Stromal cell of bone marrow (primary cell): ENCODE data around the gene TRPC4.
A peak's percentile ranks its signal among the peaks of the same experiment; 100 is the strongest.

Experiments
- DNase-seq: peaks from one replicate; pipeline ENCODE4 v3.0.0-alpha.2; 2012; ENCODE audit warnings: low read depth

Gene TRPC4

GRCh38 chr13:37657134-37657533 is 212.4 kb downstream of the TRPC4 start:
- peak; percentile 31 for DNase-seq

GRCh38 chr13:37656247-37656940 is 213.2 kb downstream of the TRPC4 start:
- DNase-seq, result peak; percentile 98

GRCh38 chr13:37652596-37652995 is 217.0 kb downstream of the TRPC4 start:
- DNase-seq, result no peak

GRCh38 chr13:37651891-37652290 is 217.7 kb downstream of the TRPC4 start:
- no peak for DNase-seq

- DNase-seq, result peak; percentile 90
Observed at GRCh38 chr13:37648609-37649008, 221.0 kb downstream of the TRPC4 start.

GRCh38 chr13:37647031-37647650 is 222.4 kb downstream of the TRPC4 start:
- DNase-seq, result no peak

GRCh38 chr13:37646531-37646930 is 223.0 kb downstream of the TRPC4 start:
- DNase-seq, result no peak

GRCh38 chr13:37645181-37645740 is 224.3 kb downstream of the TRPC4 start:
- DNase-seq, result no peak

- DNase-seq, result no peak
Observed at GRCh38 chr13:37641391-37641790, 228.2 kb downstream of the TRPC4 start.

- DNase-seq, result peak; percentile 57
Observed at GRCh38 chr13:37640499-37640898, 229.1 kb downstream of the TRPC4 start.

GRCh38 chr13:37636701-37637100 is 232.9 kb downstream of the TRPC4 start:
- DNase-seq, result no peak

GRCh38 chr13:37632294-37632693 is 237.3 kb downstream of the TRPC4 start:
- DNase-seq, result no peak

- no peak for DNase-seq
Observed at GRCh38 chr13:37627428-37627827, 242.1 kb downstream of the TRPC4 start.

GRCh38 chr13:37621811-37622361 is 247.7 kb downstream of the TRPC4 start:
- peak; percentile 58 for DNase-seq

GRCh38 chr13:37618554-37618953 is 251.0 kb downstream of the TRPC4 start:
- DNase-seq, result peak; percentile 48

GRCh38 chr13:37617173-37617572 is 252.4 kb downstream of the TRPC4 start:
- DNase-seq, result no peak

- DNase-seq, result no peak
Observed at GRCh38 chr13:37616131-37616530, 253.4 kb downstream of the TRPC4 start.

- DNase-seq, result no peak
Observed at GRCh38 chr13:37615276-37615675, 254.3 kb downstream of the TRPC4 start.

- no peak for DNase-seq
Observed at GRCh38 chr13:37613638-37614037, 255.9 kb downstream of the TRPC4 start.

- DNase-seq, result no peak
Observed at GRCh38 chr13:37613236-37613635, 256.3 kb downstream of the TRPC4 start.

GRCh38 chr13:37608750-37609339 is 260.7 kb downstream of the TRPC4 start:
- no peak for DNase-seq

GRCh38 chr13:37602733-37603381 is 266.7 kb downstream of the TRPC4 start:
- no peak for DNase-seq
